GM12878 (cell line): Measurements from ENCODE around the gene PIGN. TPM values are rescaled to one million over a fixed set of nuclear protein-coding genes. Genes with fewer than 3 reads are reported as not detected.

Source experiments
- ATAC-seq: fragments of 200-7000 bp; cut with Tn5 transposase; 3 replicates; pipeline ENCODE4 v1.9.1; 2020; ENCODE audit warnings: mild to moderate bottlenecking, moderate library complexity
- BruUV-seq: library from RNA; stranded (reverse); fragments of 400-500 nt; replicated peaks from 2 replicates; lab custom pipeline; 2021; lab: Mats Ljungman, UMichigan
- CTCF ChIA-PET: fragments of 300-600 bp; sonication (Branson Sonifier 250); formaldehyde crosslinking; extraction: SDS; loops from one replicate; lab custom pipeline; 2021; ENCODE audit warnings: inconsistent platforms; lab: Yijun Ruan, JAX
- POLR2A ChIA-PET: fragments of 350-600 bp; formaldehyde crosslinking; extraction: SDS; loops from one replicate; lab custom pipeline; 2021; ENCODE audit warnings: inconsistent platforms; lab: Charles Lee
- RAD21 ChIA-PET: fragments of 300-600 bp; sonication (Branson Sonifier 250); formaldehyde crosslinking; loops from one replicate; lab custom pipeline; 2023; ENCODE audit warnings: antibody characterized with exemption; ENCODE audit not compliant: unreplicated experiment; lab: Charles Lee
- SMC1A ChIA-PET: fragments of 300-600 bp; sonication (Branson Sonifier 250); formaldehyde crosslinking; loops from one replicate; lab custom pipeline; 2023; ENCODE audit not compliant: unreplicated experiment, uncharacterized antibody; lab: Charles Lee
- DNase-seq: peaks from one replicate; pipeline ENCODE4 v3.0.0-alpha.2; 2011; ENCODE audit warnings: low read depth, low spot score
- FAIRE-seq: peaks from 3 replicates; lab custom pipeline; 2011; peaks lifted over from hg19 to GRCh38; lab: Jason Lieb, UNC
- H2AFZ ChIP-seq: 2 replicates; pipeline ENCODE4 v1.6.0; 2011; ENCODE audit warnings: low read depth, low read length, control low read depth; ENCODE audit not compliant: control insufficient read depth
- H3K27ac ChIP-seq: 2 replicates; pipeline ENCODE4 v1.5.1; 2011; ENCODE audit warnings: control low read depth; ENCODE audit not compliant: control insufficient read depth, insufficient read depth
- H3K27me3 ChIP-seq, 2 experiments: replicated peaks in 1 of 2; 2 replicates each; pipeline versions ENCODE4 v1.6.0 to v1.6.1; 2011; ENCODE audit warnings: low read length in 1 of 2; ENCODE audit not compliant: control insufficient read depth in 2 of 2, insufficient read depth in 2 of 2
- H3K36me3 ChIP-seq, 2 experiments: 2 replicates each; pipeline ENCODE4 v1.5.1; 2011; ENCODE audit warnings: low read length in 1 of 2; ENCODE audit not compliant: control insufficient read depth in 2 of 2, insufficient read depth in 2 of 2
- H3K4me1 ChIP-seq: 2 replicates; pipeline ENCODE4 v1.6.1; 2011; ENCODE audit warnings: mild to moderate bottlenecking, low read length, moderate library complexity, mixed read lengths; ENCODE audit not compliant: control insufficient read depth, insufficient read depth
- H3K4me2 ChIP-seq: 2 replicates; pipeline ENCODE4 v1.6.0; 2011; ENCODE audit warnings: control low read depth; ENCODE audit not compliant: control insufficient read depth, insufficient read depth
- H3K4me3 ChIP-seq: fragments of 200-600 bp; sonication (generic); 2 replicates; pipeline ENCODE4 v1.5.1; 2016
- H3K79me2 ChIP-seq: 2 replicates; pipeline ENCODE4 v1.6.0; 2011; ENCODE audit warnings: low read length; ENCODE audit not compliant: control insufficient read depth, insufficient read depth
- H3K9ac ChIP-seq: 2 replicates; pipeline ENCODE4 v1.8.0; 2011; ENCODE audit warnings: low read length, control low read depth, mixed read lengths; ENCODE audit not compliant: control insufficient read depth, insufficient read depth
- H3K9me3 ChIP-seq: replicated peaks from 3 replicates; pipeline ENCODE4 v1.5.1; 2011; ENCODE audit warnings: mild to moderate bottlenecking, low read length; ENCODE audit not compliant: control insufficient read depth, insufficient read depth
- H4K20me1 ChIP-seq: 2 replicates; pipeline ENCODE4 v1.6.0; 2011; ENCODE audit not compliant: control insufficient read depth, insufficient read depth
- BACH1 ChIP-seq: fragments of 450-650 bp; IDR thresholded peaks from 2 replicates; pipeline ENCODE4 v1.6.1; 2017; ENCODE audit warnings: mild to moderate bottlenecking, borderline replicate concordance
- CEBPB ChIP-seq, 2 experiments: fragments of 150-350 bp in 1 of 2; IDR thresholded peaks; 2 replicates each; pipeline ENCODE4 v1.6.1; 2012 to 2014; ENCODE audit warnings: low read depth in 2 of 2, low read length in 2 of 2, borderline replicate concordance in 1 of 2, inconsistent platforms in 1 of 2
- CEBPZ ChIP-seq: fragments of 150-350 bp; IDR thresholded peaks from 2 replicates; pipeline ENCODE4 v1.6.1; 2016; ENCODE audit warnings: low read depth, low read length
- CHD2 ChIP-seq: IDR thresholded peaks from 2 replicates; pipeline ENCODE4 v1.6.1; 2011; ENCODE audit warnings: low read depth, low read length, improper control_type of control experiment, borderline replicate concordance
- E2F4 ChIP-seq: IDR thresholded peaks from 2 replicates; pipeline ENCODE4 v1.6.1; 2012; ENCODE audit warnings: low read depth, low read length, improper control_type of control experiment
- HDAC6 ChIP-seq: fragments of 200-600 bp; sonication (generic); IDR thresholded peaks from one replicate; pipeline ENCODE4 v1.8.0; 2017; ENCODE audit warnings: antibody characterized with exemption; ENCODE audit not compliant: unreplicated experiment
- IKZF1 ChIP-seq: fragments of 450-650 bp; conservative IDR thresholded peaks from 2 replicates; pipeline ENCODE4 v1.6.1; 2017; ENCODE audit warnings: antibody characterized with exemption, mild to moderate bottlenecking
- JUND ChIP-seq: IDR thresholded peaks from 2 replicates; pipeline ENCODE4 v1.6.1; 2012; ENCODE audit warnings: low read depth, mild to moderate bottlenecking, low read length, improper control_type of control experiment, moderate library complexity
- KLF5 ChIP-seq: fragments of 450-650 bp; IDR thresholded peaks from 2 replicates; pipeline ENCODE4 v1.6.1; 2014; ENCODE audit warnings: mild to moderate bottlenecking; ENCODE audit not compliant: partially characterized antibody
- LARP7 ChIP-seq: fragments of 450-650 bp; IDR thresholded peaks from 2 replicates; pipeline ENCODE4 v1.6.1; 2017; ENCODE audit warnings: mild to moderate bottlenecking
- NBN ChIP-seq: fragments of 450-650 bp; IDR thresholded peaks from 2 replicates; pipeline ENCODE4 v1.6.1; 2016
- NFIC ChIP-seq: IDR thresholded peaks from 2 replicates; pipeline ENCODE4 v1.6.1; 2012; ENCODE audit warnings: low read depth, mild to moderate bottlenecking, inconsistent platforms, low read length, moderate library complexity
- PML ChIP-seq: IDR thresholded peaks from 2 replicates; pipeline ENCODE4 v1.6.1; 2012; ENCODE audit warnings: low read length, inconsistent platforms
- RB1 ChIP-seq: fragments of 450-650 bp; formaldehyde crosslinking; IDR thresholded peaks from 2 replicates; pipeline ENCODE4 v1.6.1; 2017; ENCODE audit warnings: mild to moderate bottlenecking, borderline replicate concordance
- SPI1 ChIP-seq: IDR thresholded peaks from 2 replicates; pipeline ENCODE4 v1.6.1; 2011; ENCODE audit warnings: low read depth, mild to moderate bottlenecking, low read length, moderate library complexity, borderline replicate concordance; ENCODE audit not compliant: insufficient read depth
- SUZ12 ChIP-seq: fragments of 200-600 bp; sonication (generic); IDR thresholded peaks from one replicate; pipeline ENCODE4 v1.6.1; 2018; ENCODE audit warnings: antibody characterized with exemption, mild to moderate bottlenecking; ENCODE audit not compliant: unreplicated experiment
- WGBS: methylation state at CpG from one replicate; pipeline ENCODE4 v1.1.6; 2016; ENCODE audit warnings: low lambda C conversion rate; ENCODE audit not compliant: insufficient replicate concordance, insufficient coverage; ENCODE audit errors: missing lambda C conversion rate; 5-methylcytosine and 5-hydroxymethylcytosine counted together
- in situ Hi-C: fragments of 300-500 bp; cut with MboI; formaldehyde crosslinking; loops from 9 replicates; pipeline ENCODE4 v1.14.3; 2018; ENCODE audit warnings: mixed read lengths
- intact Hi-C: fragments of 100-400 bp; cut with micrococcal nuclease; formaldehyde crosslinking; loops from one replicate; pipeline ENCODE4 v1.14.2; 2022; ENCODE audit not compliant: unreplicated experiment
- polyA plus RNA-seq, 11 experiments: library from polyadenylated mRNA; depleted of rRNA in 4 of 11; unstranded in 6 of 11; stranded (reverse) in 5 of 11; fragments of >200 nt; fragmentation: Nextera tagmentation in 4 of 11; fragmentation: Illumina TruSeq in 1 of 11; extraction: Ambion mirVana in 4 of 11; extraction: Trizol in 1 of 11; gene quantifications; 1 replicate in 1 of 11; 2 replicates in 10 of 11; pipeline versions ENCODE4 v1.2.1 to v1.2.3, GENCODE V29; 2011 to 2016; ENCODE audit warnings: inconsistent platforms in 2 of 11, missing spikeins in 2 of 11, low read depth in 1 of 11
- total RNA-seq, 4 experiments: library from RNA; depleted of rRNA in 3 of 4; stranded (reverse); fragments of >200 nt in 3 of 4; fragmentation: Illumina TruSeq in 1 of 4; extraction: Trizol in 1 of 4; gene quantifications; 2 replicates each; pipeline versions ENCODE4 v1.2.1 to v1.2.3, GENCODE V29; 2013 to 2021
- TF ChIP-seq, protein P1 (sequence below): fragments of 450-650 bp; IDR thresholded peaks from 2 replicates; pipeline ENCODE4 v1.6.1; 2016; ENCODE audit warnings: mild to moderate bottlenecking

Gene PIGN
- total and polyA plus RNA-seq, 10 of the 15 experiments (the other 5 are each of a cell fraction or from before 2014, with no cell fraction given), result 6.9 to 25.4 (median 18.7) TPM

GRCh38 chr18:62151068-62151771 lies 35.6 kb downstream of the PIGN start:
- no peaks in the 10 kb centered on the region for H3K9me3 ChIP-seq
- intact Hi-C loops, result no loop called here
- no peak for DNase-seq
- no peak overlapping the region for H3K4me3 ChIP-seq
- ChIA-PET POLR2A (no interaction called here), SMC1A (no interaction called here), RAD21 (no interaction called here), CTCF (no interaction called here)
- H3K27me3 ChIP-seq, result no peaks in the 10 kb centered on the region
- H3K36me3 ChIP-seq, result no peaks in the 10 kb centered on the region
- H3K4me1 ChIP-seq, result no peaks in the 10 kb centered on the region
- no peak for ATAC-seq
- no peak for FAIRE-seq
- in situ Hi-C loops, result no loop called here
- no peak overlapping the region for H3K27ac ChIP-seq
- H2AFZ ChIP-seq, result no peak overlapping the region
- no peak overlapping the region for H3K4me2 ChIP-seq
- TF ChIP-seq SPI1 (no peak), KLF5 (no peak), RB1 (no peak), LARP7 (no peak), NBN (no peak), SUZ12 (no peak), NFIC (no peak), E2F4 (no peak), CHD2 (no peak), CEBPZ (no peak), IKZF1 (no peak), PML (no peak), CEBPB (IDR thresholded peaks at IDR 0.05; ENCODE audit: borderline replicate concordance in 1 of 2, low read depth in 2 of 2, low read length in 2 of 2) (no peak), JUND (no peak), HDAC6 (no peak), BACH1 (no peak)
- TF ChIP-seq, protein P1, sequence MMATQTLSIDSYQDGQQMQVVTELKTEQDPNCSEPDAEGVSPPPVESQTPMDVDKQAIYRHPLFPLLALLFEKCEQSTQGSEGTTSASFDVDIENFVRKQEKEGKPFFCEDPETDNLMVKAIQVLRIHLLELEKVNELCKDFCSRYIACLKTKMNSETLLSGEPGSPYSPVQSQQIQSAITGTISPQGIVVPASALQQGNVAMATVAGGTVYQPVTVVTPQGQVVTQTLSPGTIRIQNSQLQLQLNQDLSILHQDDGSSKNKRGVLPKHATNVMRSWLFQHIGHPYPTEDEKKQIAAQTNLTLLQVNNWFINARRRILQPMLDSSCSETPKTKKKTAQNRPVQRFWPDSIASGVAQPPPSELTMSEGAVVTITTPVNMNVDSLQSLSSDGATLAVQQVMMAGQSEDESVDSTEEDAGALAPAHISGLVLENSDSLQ, result no peak
- no peak overlapping the region for H3K9ac ChIP-seq
- BruUV-seq, result no TSS peak
- 97% methylated on average over 9 of the region's 9 CpGs for WGBS
- no peaks in the 10 kb centered on the region for H4K20me1 ChIP-seq
- H3K79me2 ChIP-seq, result no peaks in the 10 kb centered on the region
